Colonic mucosa (tissue), 4 donors: ENCODE measurements around the gene PLXNA4. TPM values are rescaled to one million over a fixed set of nuclear protein-coding genes. Genes with fewer than 3 reads are reported as not detected.

Experiments used
- DNase-seq: peaks from one replicate; pipeline ENCODE4 v3.0.0-alpha.2; 2020
- H3K27ac ChIP-seq: fragments of 200-600 bp; one replicate; pipeline ENCODE4 v1.8.0; 2021
- H3K27me3 ChIP-seq: fragments of 200-600 bp; one replicate; pipeline ENCODE4 v1.8.0; 2021
- H3K36me3 ChIP-seq: fragments of 200-600 bp; one replicate; pipeline ENCODE4 v1.8.0; 2021
- H3K4me1 ChIP-seq: fragments of 200-600 bp; one replicate; pipeline ENCODE4 v1.8.0; 2021; ENCODE audit warnings: mild to moderate bottlenecking
- H3K4me3 ChIP-seq: fragments of 200-600 bp; one replicate; pipeline ENCODE4 v1.8.0; 2021
- H3K9ac ChIP-seq, 2 donors: one replicate each; pipeline ENCODE4 v1.7.0; 2013; ENCODE audit warnings: control low read depth in 2 of 2, low read depth in 2 of 2, low read length in 2 of 2
- H3K9me3 ChIP-seq: fragments of 200-600 bp; one replicate; pipeline ENCODE4 v1.8.0; 2021
- intact Hi-C: fragments of 100-400 bp; cut with DNase I; formaldehyde crosslinking; loops from one replicate; pipeline ENCODE4 v1.14.1; 2022
- total RNA-seq, 2 donors: library from RNA; stranded (reverse); fragmentation: NEBNext Ultra II Directional in 1 of 2; extraction: Animal tissue kit (Norgen Biotek cat#: 25700) in 1 of 2; gene quantifications; one replicate each; pipeline ENCODE4 v1.2.1, GENCODE V29; 2021
- TF ChIP-seq, protein P1 (sequence below): fragments of 200-600 bp; IDR thresholded peaks from one replicate; pipeline ENCODE4 v1.8.0; 2022; ENCODE audit warnings: antibody characterized with exemption, mild to moderate bottlenecking
- donor health status: healthy.
- donor health status: DM: no; HTN: no; CAD: no.
- donor health status: DM: no; HTN: no; CAD: no.

The PLXNA4 gene
- total RNA-seq, 2 donors from 2014 or later: 0.15 to 0.77 TPM

GRCh38 chr7:132569884-132570614 lies 6.2 kb downstream of the PLXNA4 start:
- H3K36me3 ChIP-seq: no peaks in the 10 kb centered on the region
- DNase-seq: no peak
- no peak overlapping the region for H3K27ac ChIP-seq
- intact Hi-C loops: no loop called here
- H3K9me3 ChIP-seq: no peaks in the 10 kb centered on the region
- no peak overlapping the region for H3K4me3 ChIP-seq
- H3K27me3 ChIP-seq: peaks cover 15% of the 10 kb centered on the region
- TF ChIP-seq, protein P1, sequence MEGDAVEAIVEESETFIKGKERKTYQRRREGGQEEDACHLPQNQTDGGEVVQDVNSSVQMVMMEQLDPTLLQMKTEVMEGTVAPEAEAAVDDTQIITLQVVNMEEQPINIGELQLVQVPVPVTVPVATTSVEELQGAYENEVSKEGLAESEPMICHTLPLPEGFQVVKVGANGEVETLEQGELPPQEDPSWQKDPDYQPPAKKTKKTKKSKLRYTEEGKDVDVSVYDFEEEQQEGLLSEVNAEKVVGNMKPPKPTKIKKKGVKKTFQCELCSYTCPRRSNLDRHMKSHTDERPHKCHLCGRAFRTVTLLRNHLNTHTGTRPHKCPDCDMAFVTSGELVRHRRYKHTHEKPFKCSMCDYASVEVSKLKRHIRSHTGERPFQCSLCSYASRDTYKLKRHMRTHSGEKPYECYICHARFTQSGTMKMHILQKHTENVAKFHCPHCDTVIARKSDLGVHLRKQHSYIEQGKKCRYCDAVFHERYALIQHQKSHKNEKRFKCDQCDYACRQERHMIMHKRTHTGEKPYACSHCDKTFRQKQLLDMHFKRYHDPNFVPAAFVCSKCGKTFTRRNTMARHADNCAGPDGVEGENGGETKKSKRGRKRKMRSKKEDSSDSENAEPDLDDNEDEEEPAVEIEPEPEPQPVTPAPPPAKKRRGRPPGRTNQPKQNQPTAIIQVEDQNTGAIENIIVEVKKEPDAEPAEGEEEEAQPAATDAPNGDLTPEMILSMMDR: no peak
- H3K4me1 ChIP-seq: no peaks in the 10 kb centered on the region
- H3K9ac ChIP-seq: no peak overlapping the region

- Histone ChIP-seq H3K9ac (no peak overlapping the region), H3K4me3 (no peak overlapping the region), H3K9me3 (no peaks in the 10 kb centered on the region), H3K36me3 (no peaks in the 10 kb centered on the region), H3K27ac (no peak overlapping the region), H3K27me3 (peaks cover 10% of the 10 kb centered on the region), H3K4me1 (no peaks in the 10 kb centered on the region)
- intact Hi-C loops: no loop called here
- no peak for DNase-seq
- TF ChIP-seq, protein P1: no peak
Observed at GRCh38 chr7:132568962-132569361, 7.3 kb downstream of the PLXNA4 start.

DNA sequence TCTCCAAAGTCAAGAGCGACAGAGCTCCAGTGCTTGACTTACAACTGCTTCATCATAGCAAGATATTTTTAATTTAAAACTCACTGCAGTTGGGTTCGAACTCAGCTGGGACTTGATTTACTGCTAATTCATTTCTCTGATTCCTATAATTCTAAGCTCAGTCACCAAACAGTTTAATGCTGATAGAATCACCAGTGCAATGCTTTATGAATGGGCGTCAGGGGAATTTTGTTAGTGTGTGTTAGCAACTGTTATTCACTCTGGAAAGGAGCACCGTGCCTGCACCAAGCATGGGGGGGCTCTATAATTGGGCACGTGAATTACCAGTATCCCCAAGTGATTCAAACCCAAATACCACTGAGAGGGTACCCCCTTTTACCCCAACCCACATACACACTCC lies 10.4 kb downstream of the PLXNA4 start:
- TF ChIP-seq, protein P1: no peak

DNA sequence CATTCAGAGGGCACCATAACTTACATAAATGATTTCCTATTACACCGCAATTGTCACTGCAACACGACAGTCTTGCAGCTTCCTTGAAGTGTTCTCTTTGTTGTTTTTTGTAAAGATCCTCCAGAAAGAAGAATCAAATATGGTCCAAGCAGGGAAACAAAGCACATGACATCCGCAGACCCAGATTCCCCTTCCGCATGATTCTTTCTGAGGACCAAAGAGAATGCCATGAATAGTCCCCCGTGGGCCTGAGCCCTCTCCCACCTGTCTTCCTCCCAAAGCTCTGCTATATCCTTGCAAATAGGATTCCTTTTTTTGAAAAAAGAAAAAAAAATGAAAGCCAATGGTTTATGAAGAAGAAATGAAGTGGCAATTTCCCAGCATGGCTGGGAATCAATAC lies 10.8 kb downstream of the PLXNA4 start:
- intact Hi-C loops: no loop called here
- no peak overlapping the region for H3K4me3 ChIP-seq
- no peak overlapping the region for H3K27ac ChIP-seq
- H3K9ac ChIP-seq: no peak overlapping the region
- TF ChIP-seq, protein P1: no peak
- no peaks in the 10 kb centered on the region for H3K4me1 ChIP-seq
- no peaks in the 10 kb centered on the region for H3K36me3 ChIP-seq
- no peaks in the 10 kb centered on the region for H3K9me3 ChIP-seq
- no peaks in the 10 kb centered on the region for H3K27me3 ChIP-seq
- no peak for DNase-seq

More for the DNA sequence above, 10.4 kb downstream of the PLXNA4 start:
- H3K9ac ChIP-seq: no peak overlapping the region
- H3K27ac ChIP-seq: no peak overlapping the region
- no peak for DNase-seq
- H3K27me3 ChIP-seq: no peaks in the 10 kb centered on the region
- H3K9me3 ChIP-seq: no peaks in the 10 kb centered on the region
- no peaks in the 10 kb centered on the region for H3K4me1 ChIP-seq
- intact Hi-C loops: no loop called here
- no peak overlapping the region for H3K4me3 ChIP-seq
- H3K36me3 ChIP-seq: no peaks in the 10 kb centered on the region

GRCh38 chr7:132564849-132565248 lies 11.4 kb downstream of the PLXNA4 start:
- H3K4me3 ChIP-seq: no peak overlapping the region
- H3K9ac ChIP-seq: no peak overlapping the region
- no peaks in the 10 kb centered on the region for H3K4me1 ChIP-seq
- no peak overlapping the region for H3K27ac ChIP-seq
- no peaks in the 10 kb centered on the region for H3K36me3 ChIP-seq
- DNase-seq: no peak
- TF ChIP-seq, protein P1: no peak
- H3K27me3 ChIP-seq: no peaks in the 10 kb centered on the region
- intact Hi-C loops: no loop called here
- H3K9me3 ChIP-seq: no peaks in the 10 kb centered on the region
